K562 (cell line): ENCODE data around the gene CCDC136. TPM values are rescaled to one million over a fixed set of nuclear protein-coding genes. Genes with fewer than 3 reads are reported as not detected.

ENCODE experiments used
- BRD4 ChIP-seq: fragments of 200-600 bp; sonication (generic); IDR thresholded peaks from 2 replicates; pipeline ENCODE4 v1.6.1; 2017; ENCODE audit warnings: inconsistent platforms
- CEBPB ChIP-seq: fragments of 450-650 bp; IDR thresholded peaks from 2 replicates; pipeline ENCODE4 v1.6.1; 2016; ENCODE audit warnings: missing genetic modification characterization, missing compliant biosample characterization
- CREM ChIP-seq: IDR thresholded peaks from 2 replicates; pipeline ENCODE4 v1.6.1; 2014; ENCODE audit warnings: antibody characterized with exemption, low read depth
- PTTG1 ChIP-seq: fragments of 450-650 bp; IDR thresholded peaks from 2 replicates; pipeline ENCODE4 v1.6.1; 2016; ENCODE audit warnings: low read depth, mild to moderate bottlenecking, missing genetic modification characterization, missing compliant biosample characterization
- REST ChIP-seq, 2 experiments: fragments of 450-650 bp; formaldehyde crosslinking in 1 of 2; IDR thresholded peaks; 2 replicates each; pipeline versions ENCODE4 v1.4.0 to v1.6.1; 2014 to 2020; ENCODE audit warnings: mild to moderate bottlenecking in 2 of 2, borderline replicate concordance in 1 of 2, low read depth in 1 of 2
- SAFB2 ChIP-seq: fragments of 200-400 bp; formaldehyde crosslinking; IDR thresholded peaks from 2 replicates; pipeline ENCODE4 v1.6.1; 2018; ENCODE audit warnings: borderline replicate concordance, low read length, low read depth, moderate library complexity; ENCODE audit not compliant: severe bottlenecking
- SPI1 ChIP-seq: IDR thresholded peaks from 2 replicates; pipeline ENCODE4 v1.6.1; 2011; ENCODE audit warnings: low read depth, low read length, control low read depth, borderline replicate concordance
- ZBTB34 ChIP-seq: fragments of 250-450 bp; sonication (Bioruptor Pico); IDR thresholded peaks from 2 replicates; pipeline ENCODE4 v1.8.0; 2021; ENCODE audit warnings: mild to moderate bottlenecking, moderate library complexity
- ZBTB5 ChIP-seq: fragments of 450-650 bp; IDR thresholded peaks from 2 replicates; pipeline ENCODE4 v1.6.1; 2017; ENCODE audit warnings: antibody characterized with exemption
- ZNF175 ChIP-seq: fragments of 200-800 bp; sonication (Bioruptor generic); IDR thresholded peaks from 2 replicates; pipeline ENCODE4 v1.6.1; 2016; ENCODE audit warnings: low read depth, mild to moderate bottlenecking, missing genetic modification characterization, missing compliant biosample characterization
- ZNF384 ChIP-seq: IDR thresholded peaks from 2 replicates; pipeline ENCODE4 v1.6.1; 2012; ENCODE audit warnings: low read depth, low read length, improper control_type of control experiment
- ZNF436 ChIP-seq: fragments of 250-450, 450-650 bp; sonication (Bioruptor Pico); formaldehyde crosslinking; IDR thresholded peaks from 2 replicates; pipeline ENCODE4 v1.7.0; 2020; ENCODE audit warnings: mild to moderate bottlenecking
- ZNF512 ChIP-seq: IDR thresholded peaks from 2 replicates; pipeline ENCODE4 v1.6.1; 2016; ENCODE audit warnings: missing genetic modification characterization, missing compliant biosample characterization
- polyA plus RNA-seq, 8 experiments: library from polyadenylated mRNA; depleted of rRNA in 4 of 8; stranded (reverse) in 5 of 8; unstranded in 3 of 8; fragments of >200 nt; fragmentation: Nextera tagmentation in 2 of 8; fragmentation: Illumina TruSeq in 1 of 8; extraction: Ambion mirVana in 2 of 8; extraction: Trizol in 1 of 8; gene quantifications; 2 replicates each; pipeline versions ENCODE4 v1.2.1 to v1.2.3, GENCODE V29; 2011 to 2014; ENCODE audit warnings: inconsistent platforms in 1 of 8, missing spikeins in 1 of 8
- total RNA-seq, 7 experiments: library from RNA; depleted of rRNA in 6 of 7; stranded (reverse); fragments of >200 nt in 6 of 7; fragmentation: Illumina TruSeq in 2 of 7; extraction: Trizol in 2 of 7; gene quantifications; 2 replicates each; pipeline versions ENCODE4 v1.2.1 to v1.2.3, GENCODE V29; 2011 to 2021; ENCODE audit warnings: low replicate concordance in 1 of 7

CCDC136 gene
- total and polyA plus RNA-seq, 9 of the 15 experiments (the other 6 are each of a cell fraction or from before 2014, with no cell fraction given) = 2.4 to 40.8 (median 26.5) TPM

- TF ChIP-seq ZNF512 (tag) = no peak
- TF ChIP-seq REST (IDR thresholded peaks at IDR 0.05; ENCODE audit: borderline replicate concordance) = peak; percentile 10; the same call in 1 of the 2 replicates
- peak; percentile 57; the same call in 1 of the 2 replicates for TF ChIP-seq REST (CRISPR knock-in tag; IDR thresholded peaks at IDR 0.05; ENCODE audit: low read depth)
- no peak for TF ChIP-seq CEBPB (tag)
- no peak for TF ChIP-seq ZNF175 (CRISPR knock-in tag)
- no peak for TF ChIP-seq SAFB2
- no peak for TF ChIP-seq PTTG1
- TF ChIP-seq BRD4 = peak; percentile 98
- TF ChIP-seq SPI1 = no peak
- TF ChIP-seq ZNF384 = peak; percentile 57; the same call in 1 of the 2 replicates
- TF ChIP-seq CREM = peak; percentile 87
- no peak for TF ChIP-seq ZBTB34 (CRISPR knock-in tag)
- no peak for TF ChIP-seq ZNF436 (CRISPR knock-in tag)
- TF ChIP-seq ZBTB5 = peak; percentile 89
Observed at GRCh38 chr7:128783143-128783861, 8.5 kb upstream of the CCDC136 start (continued).
